K562 (cell line): ENCODE measurements around the gene SHC1. TPM values are rescaled to one million over a fixed set of nuclear protein-coding genes. Genes with fewer than 3 reads are reported as not detected.
A peak's percentile ranks its signal among the peaks of the same experiment; 100 is the strongest.

Source experiments
- ARID1B ChIP-seq: fragments of 450-650 bp; IDR thresholded peaks from 2 replicates; pipeline ENCODE4 v1.6.1; 2016; ENCODE audit warnings: antibody characterized with exemption, mild to moderate bottlenecking, inconsistent platforms
- ATF2 ChIP-seq: sonication (generic); formaldehyde crosslinking; IDR thresholded peaks from 2 replicates; pipeline ENCODE4 v1.8.1; 2022; ENCODE audit warnings: missing genetic modification reagents
- DLX4 ChIP-seq: fragments of 250-450 bp; sonication (Bioruptor Pico); IDR thresholded peaks from 2 replicates; pipeline ENCODE4 v1.6.1; 2021; ENCODE audit warnings: mild to moderate bottlenecking
- EHMT2 ChIP-seq: fragments of 450-650 bp; IDR thresholded peaks from 2 replicates; pipeline ENCODE4 v1.6.1; 2018; ENCODE audit warnings: antibody characterized with exemption
- EZH2 ChIP-seq: IDR thresholded peaks from 2 replicates; pipeline ENCODE4 v1.6.1; 2012; ENCODE audit warnings: low read depth, mild to moderate bottlenecking, inconsistent platforms, low read length, borderline replicate concordance
- GMEB1 ChIP-seq: fragments of 250-450 bp; sonication (Bioruptor Pico); IDR thresholded peaks from 2 replicates; pipeline ENCODE4 v1.4.0; 2020; ENCODE audit warnings: mild to moderate bottlenecking
- NFIC ChIP-seq: fragments of 450-650 bp; IDR thresholded peaks from 2 replicates; pipeline ENCODE4 v1.6.1; 2017; ENCODE audit warnings: mild to moderate bottlenecking, inconsistent platforms
- PRMT5 ChIP-seq: sonication (generic); formaldehyde crosslinking; IDR thresholded peaks from 2 replicates; pipeline ENCODE4 v1.5.0; 2020; ENCODE audit warnings: missing genetic modification reagents
- RBFOX2 ChIP-seq: fragments of 200-400 bp; formaldehyde crosslinking; IDR thresholded peaks from 2 replicates; pipeline ENCODE4 v1.6.1; 2017; ENCODE audit warnings: low read depth, mild to moderate bottlenecking, low read length, moderate library complexity
- RBM25 ChIP-seq: fragments of 200-400 bp; formaldehyde crosslinking; IDR thresholded peaks from 2 replicates; pipeline ENCODE4 v1.6.1; 2018; ENCODE audit warnings: low read length, low read depth, moderate library complexity; ENCODE audit not compliant: severe bottlenecking
- SFPQ ChIP-seq: fragments of 200-400 bp; formaldehyde crosslinking; IDR thresholded peaks from 2 replicates; pipeline ENCODE4 v1.6.1; 2017; ENCODE audit warnings: mild to moderate bottlenecking, low read depth, low read length, moderate library complexity
- TSHZ1 ChIP-seq: fragments of 250-450 bp; sonication (Bioruptor Pico); IDR thresholded peaks from 2 replicates; pipeline ENCODE4 v1.4.0; 2020; ENCODE audit warnings: mild to moderate bottlenecking, moderate library complexity
- ZNF511 ChIP-seq: sonication (generic); formaldehyde crosslinking; IDR thresholded peaks from 2 replicates; pipeline ENCODE4 v1.8.0; 2022; ENCODE audit warnings: mild to moderate bottlenecking, missing genetic modification reagents
- ZNF740 ChIP-seq, 3 experiments: fragments of 200-800 bp in 1 of 3; sonication (Bioruptor generic) in 1 of 3; sonication (generic) in 1 of 3; formaldehyde crosslinking in 1 of 3; IDR thresholded peaks; 2 replicates each; pipeline versions ENCODE4 v1.6.1 to v1.8.0; 2016 to 2022; ENCODE audit warnings: mild to moderate bottlenecking in 2 of 3, missing compliant biosample characterization in 2 of 3, missing genetic modification characterization in 2 of 3, missing genetic modification reagents in 1 of 3
- polyA plus RNA-seq, 8 experiments: library from polyadenylated mRNA; depleted of rRNA in 4 of 8; stranded (reverse) in 5 of 8; unstranded in 3 of 8; fragments of >200 nt; fragmentation: Nextera tagmentation in 2 of 8; fragmentation: Illumina TruSeq in 1 of 8; extraction: Ambion mirVana in 2 of 8; extraction: Trizol in 1 of 8; gene quantifications; 2 replicates each; pipeline versions ENCODE4 v1.2.1 to v1.2.3, GENCODE V29; 2011 to 2014; ENCODE audit warnings: inconsistent platforms in 1 of 8, missing spikeins in 1 of 8
- total RNA-seq, 7 experiments: library from RNA; depleted of rRNA in 6 of 7; stranded (reverse); fragments of >200 nt in 6 of 7; fragmentation: Illumina TruSeq in 2 of 7; extraction: Trizol in 2 of 7; gene quantifications; 2 replicates each; pipeline versions ENCODE4 v1.2.1 to v1.2.3, GENCODE V29; 2011 to 2021; ENCODE audit warnings: low replicate concordance in 1 of 7

The SHC1 gene
- total and polyA plus RNA-seq, 9 of the 15 experiments (the other 6 are each of a cell fraction or from before 2014, with no cell fraction given): 4.1 to 113 (median 51.9) TPM

- no peak for TF ChIP-seq DLX4 (CRISPR knock-in tag)
- TF ChIP-seq ZNF740 (CRISPR knock-in tag; IDR thresholded peaks at IDR 0.05): no peak
- no peak for TF ChIP-seq ZNF740 (tag; IDR thresholded peaks at IDR 0.05)
- no peak for TF ChIP-seq RBM25
- no peak for TF ChIP-seq PRMT5 (CRISPR knock-in tag)
- TF ChIP-seq RBFOX2: peak; percentile 80
- TF ChIP-seq EZH2: no peak
- no peak; the same call in 1 of the 2 replicates for TF ChIP-seq ZNF511 (CRISPR knock-in tag)
- no peak for TF ChIP-seq ARID1B
- TF ChIP-seq GMEB1 (CRISPR knock-in tag): no peak
- TF ChIP-seq EHMT2: no peak
- TF ChIP-seq SFPQ: no peak
- TF ChIP-seq ATF2 (CRISPR knock-in tag): no peak
- no peak for TF ChIP-seq TSHZ1 (CRISPR knock-in tag)
- TF ChIP-seq NFIC: no peak
These were observed 4.4 kb upstream of the SHC1 start (continued) for GRCh38 chr1:154974808-154975408.
